Measurements from ENCODE around the gene S1PR3. TPM values are rescaled to one million over a fixed set of nuclear protein-coding genes. Genes with fewer than 3 reads are reported as not detected.
A peak's percentile ranks its signal among the peaks of the same experiment; 100 is the strongest.

Gene S1PR3
- total RNA-seq, 1 donor from 2014 or later: 37.6 TPM

- peak; percentile 92 for DNase-seq
Observed at GRCh38 chr9:89038382-89039103, 47.3 kb downstream of the S1PR3 start.

DNA sequence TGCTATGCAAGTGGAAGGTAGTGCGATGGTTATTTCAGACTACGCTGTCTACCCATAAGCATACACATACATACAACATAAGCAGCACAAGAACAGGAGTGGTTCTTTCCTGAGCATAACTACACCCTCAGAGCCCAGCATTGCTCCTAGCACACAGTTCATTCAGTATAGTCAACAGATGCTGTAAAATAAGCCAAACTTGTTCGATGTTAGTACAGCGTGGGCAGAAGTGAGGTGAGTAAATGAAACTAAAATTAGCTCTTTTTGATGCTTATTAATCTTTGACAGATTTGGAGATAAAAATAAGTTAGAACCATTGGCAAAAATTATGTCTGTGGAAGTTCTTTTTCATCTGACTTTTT, 47.8 kb downstream of the S1PR3 start:
- DNase-seq: no peak

GRCh38 chr9:89039664-89040063, 48.4 kb downstream of the S1PR3 start:
- no peak for DNase-seq

DNA sequence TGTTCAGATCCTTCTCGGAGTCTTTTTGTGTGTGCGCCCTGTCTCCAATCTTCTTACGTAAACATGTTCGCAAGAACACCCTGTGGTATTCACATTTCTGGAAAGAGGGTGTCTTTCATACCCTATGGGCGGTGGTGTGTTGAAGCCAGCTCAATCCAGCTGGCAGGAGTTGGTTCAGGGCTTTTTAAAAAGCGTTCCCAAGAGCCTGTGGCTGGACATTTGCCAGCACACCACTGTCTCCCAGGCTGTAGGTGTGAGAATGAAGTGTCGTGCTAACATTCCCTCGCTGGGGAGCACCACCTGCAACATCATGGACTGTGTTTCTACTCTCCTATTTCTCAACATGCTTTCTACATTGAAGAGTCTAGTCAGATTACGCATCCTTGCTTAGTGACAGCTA, 51.7 kb downstream of the S1PR3 start:
- DNase-seq: no peak

GRCh38 chr9:89044104-89044503, 52.8 kb downstream of the S1PR3 start:
- no peak for DNase-seq

GRCh38 chr9:89044881-89045280, 53.6 kb downstream of the S1PR3 start:
- DNase-seq: no peak

GRCh38 chr9:89046832-89047231, 55.6 kb downstream of the S1PR3 start:
- DNase-seq: peak; percentile 61

- DNase-seq: no peak
Observed at GRCh38 chr9:89047667-89048066, 56.4 kb downstream of the S1PR3 start.

DNA sequence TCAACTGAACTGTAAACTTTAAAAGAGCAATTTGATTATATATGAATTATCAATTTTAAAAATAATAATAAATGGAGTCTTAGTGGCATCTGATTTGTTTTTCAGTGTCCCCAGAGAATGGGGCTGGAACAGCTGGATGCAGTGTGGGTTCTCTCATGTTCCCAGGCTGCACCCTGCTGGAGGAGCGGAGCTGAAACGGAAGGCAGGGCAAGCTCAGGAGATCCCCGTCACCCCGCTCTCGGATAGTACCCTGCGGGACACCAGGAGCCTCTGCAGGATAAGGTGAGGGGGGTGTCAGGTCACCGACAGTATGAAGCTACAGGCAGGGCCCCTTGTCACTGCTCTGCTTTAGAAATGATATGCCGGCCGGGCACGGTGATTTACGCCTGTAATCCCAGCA, 57.3 kb downstream of the S1PR3 start:
- DNase-seq: no peak

DNA sequence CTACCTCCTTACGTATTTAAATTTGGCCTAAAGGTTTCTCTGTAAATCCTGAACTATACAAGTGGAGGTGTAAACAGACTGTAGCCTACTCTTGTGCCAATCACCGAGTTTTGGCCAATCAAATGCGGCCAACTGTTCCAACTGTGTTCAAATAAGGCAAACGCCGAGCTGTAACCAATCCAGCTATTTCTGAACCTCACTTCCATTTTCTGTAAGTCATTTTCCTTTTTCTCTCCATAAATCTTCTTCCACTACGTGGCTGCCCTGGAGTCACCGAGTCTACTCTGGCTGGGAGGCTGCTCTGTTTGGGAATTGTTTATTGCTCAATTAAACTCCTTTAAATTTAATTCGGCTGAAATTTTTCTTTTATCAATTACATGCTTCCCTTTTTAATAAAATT, 58.4 kb downstream of the S1PR3 start:
- no peak for DNase-seq

GRCh38 chr9:89051421-89052025, 60.3 kb downstream of the S1PR3 start:
- no peak for DNase-seq

- DNase-seq: peak; percentile 40
Observed at GRCh38 chr9:89052470-89053097, 61.3 kb downstream of the S1PR3 start.

GRCh38 chr9:89053301-89053700, 62.0 kb downstream of the S1PR3 start:
- DNase-seq: no peak

Other genes starting within 250 kb of the S1PR3 start
- gene SHC3, start 187.3 kb downstream of the S1PR3 start, total RNA-seq: 1.1 TPM

All from tongue (tissue), 2 donors.